Astrocyte of the spinal cord (primary cell): ENCODE results near the gene SCP2D1.

Source experiments
- DNase-seq: peaks from one replicate; pipeline ENCODE4 v3.0.0; 2011; ENCODE audit warnings: low read depth, low spot score
- H3K4me3 ChIP-seq: 2 replicates; pipeline ENCODE4 v1.5.1; 2011; ENCODE audit warnings: low read depth, mild to moderate bottlenecking, low read length, moderate library complexity
- in situ Hi-C: cut with HindIII; loops from 2 replicates; pipeline ENCODE4 v1.10.0; 2017; ENCODE audit warnings: low sequenced_read_pairs
- TF ChIP-seq, protein P1 (sequence below): IDR thresholded peaks from 2 replicates; pipeline ENCODE4 v1.5.1; 2012; ENCODE audit warnings: low read depth, mild to moderate bottlenecking, low read length, inconsistent platforms

The SCP2D1 gene

DNA sequence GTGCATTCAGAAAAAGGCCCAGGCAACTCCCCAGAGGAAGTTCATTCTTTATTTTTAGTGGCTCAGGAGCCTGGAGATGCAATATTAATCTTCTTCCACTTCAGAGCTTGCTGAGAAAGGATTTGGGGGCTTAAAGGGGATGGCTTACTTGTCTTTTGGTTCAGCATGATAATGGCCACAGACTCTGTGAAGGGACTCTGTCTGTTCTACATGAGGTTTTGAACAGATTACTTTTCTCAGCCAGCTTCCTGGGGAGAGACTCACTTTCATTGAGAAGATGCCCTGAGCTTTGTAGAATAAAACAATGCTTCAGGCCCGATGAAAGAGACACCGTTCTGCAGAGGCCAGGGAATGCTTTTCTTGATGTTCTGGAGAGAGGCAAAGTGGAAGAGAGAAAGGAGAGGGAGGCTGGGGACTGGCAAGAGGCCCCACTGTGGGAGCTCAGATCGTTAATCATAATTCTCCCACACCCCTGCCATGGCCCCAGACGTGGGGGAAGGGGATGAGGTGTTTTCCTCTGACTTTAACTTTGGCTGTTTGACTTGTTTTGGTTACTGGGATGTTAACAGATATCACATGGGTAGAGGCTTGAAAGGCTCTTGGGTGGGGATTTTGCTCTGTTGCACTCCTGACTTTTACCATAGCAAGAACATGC, 19.1 kb downstream of the SCP2D1 start:
- no peak for DNase-seq
- TF ChIP-seq, protein P1, sequence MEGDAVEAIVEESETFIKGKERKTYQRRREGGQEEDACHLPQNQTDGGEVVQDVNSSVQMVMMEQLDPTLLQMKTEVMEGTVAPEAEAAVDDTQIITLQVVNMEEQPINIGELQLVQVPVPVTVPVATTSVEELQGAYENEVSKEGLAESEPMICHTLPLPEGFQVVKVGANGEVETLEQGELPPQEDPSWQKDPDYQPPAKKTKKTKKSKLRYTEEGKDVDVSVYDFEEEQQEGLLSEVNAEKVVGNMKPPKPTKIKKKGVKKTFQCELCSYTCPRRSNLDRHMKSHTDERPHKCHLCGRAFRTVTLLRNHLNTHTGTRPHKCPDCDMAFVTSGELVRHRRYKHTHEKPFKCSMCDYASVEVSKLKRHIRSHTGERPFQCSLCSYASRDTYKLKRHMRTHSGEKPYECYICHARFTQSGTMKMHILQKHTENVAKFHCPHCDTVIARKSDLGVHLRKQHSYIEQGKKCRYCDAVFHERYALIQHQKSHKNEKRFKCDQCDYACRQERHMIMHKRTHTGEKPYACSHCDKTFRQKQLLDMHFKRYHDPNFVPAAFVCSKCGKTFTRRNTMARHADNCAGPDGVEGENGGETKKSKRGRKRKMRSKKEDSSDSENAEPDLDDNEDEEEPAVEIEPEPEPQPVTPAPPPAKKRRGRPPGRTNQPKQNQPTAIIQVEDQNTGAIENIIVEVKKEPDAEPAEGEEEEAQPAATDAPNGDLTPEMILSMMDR = no peak
- in situ Hi-C loops = no loop called here
- H3K4me3 ChIP-seq = no peak overlapping the region

DNA sequence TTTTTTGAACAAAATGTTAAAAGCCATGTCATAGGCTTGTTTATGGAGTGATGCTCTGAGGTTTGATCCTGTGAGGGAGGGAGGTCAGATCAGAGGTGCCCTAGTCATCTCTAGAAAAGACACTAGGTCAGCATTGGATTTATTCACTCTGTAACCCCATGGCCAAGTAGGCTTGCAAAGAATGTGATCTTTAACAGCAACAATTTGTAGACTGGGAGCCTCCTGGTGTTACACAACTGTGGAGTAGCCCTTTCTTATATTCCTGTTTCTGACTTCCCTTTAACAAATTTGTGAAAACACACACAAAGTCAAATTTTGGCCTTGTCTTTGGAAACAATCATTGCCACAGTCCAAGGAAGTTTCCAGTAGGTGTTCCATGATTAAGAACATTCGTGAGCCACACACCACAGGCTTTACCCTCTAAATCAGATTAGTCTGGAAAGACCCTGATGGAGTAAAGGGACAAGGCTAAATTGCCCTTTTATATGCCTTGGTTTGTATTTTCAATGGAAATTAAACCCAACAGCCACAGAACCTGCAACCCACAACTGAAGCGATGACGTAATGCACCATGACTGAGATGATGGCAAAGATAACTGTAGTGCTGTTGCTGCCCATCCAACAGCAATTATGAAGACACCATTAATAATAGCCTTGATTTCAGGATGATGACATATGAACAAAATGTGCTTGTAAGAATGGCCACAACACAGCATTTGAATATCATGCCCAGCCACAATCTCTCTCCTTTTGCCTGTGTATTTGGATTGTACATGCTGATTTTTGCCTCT, 22.1 kb downstream of the SCP2D1 start:
- TF ChIP-seq, protein P1 = no peak
- H3K4me3 ChIP-seq = no peak overlapping the region
- no peak for DNase-seq
- in situ Hi-C loops = no loop called here

DNA sequence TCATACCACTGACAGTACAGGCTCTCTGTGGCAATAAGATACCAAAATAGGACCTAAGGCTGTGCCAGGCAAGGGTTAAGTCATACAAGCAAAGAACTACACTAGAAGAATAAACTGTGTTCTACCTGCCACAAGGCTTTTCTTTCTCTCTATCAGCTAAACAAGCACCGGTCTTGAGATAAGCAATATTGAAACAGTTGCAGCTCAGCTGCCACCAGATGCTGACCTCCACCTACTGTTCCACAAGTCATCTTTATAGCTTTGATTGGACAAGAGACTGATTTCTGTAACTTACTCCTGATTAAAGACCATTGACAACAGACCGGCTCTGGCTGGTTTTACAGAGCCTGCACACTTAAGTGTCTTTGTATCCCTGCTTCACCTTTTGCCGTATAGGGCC, 24.1 kb downstream of the SCP2D1 start:
- no peak overlapping the region for H3K4me3 ChIP-seq
- TF ChIP-seq, protein P1 = no peak
- in situ Hi-C loops = no loop called here

DNA sequence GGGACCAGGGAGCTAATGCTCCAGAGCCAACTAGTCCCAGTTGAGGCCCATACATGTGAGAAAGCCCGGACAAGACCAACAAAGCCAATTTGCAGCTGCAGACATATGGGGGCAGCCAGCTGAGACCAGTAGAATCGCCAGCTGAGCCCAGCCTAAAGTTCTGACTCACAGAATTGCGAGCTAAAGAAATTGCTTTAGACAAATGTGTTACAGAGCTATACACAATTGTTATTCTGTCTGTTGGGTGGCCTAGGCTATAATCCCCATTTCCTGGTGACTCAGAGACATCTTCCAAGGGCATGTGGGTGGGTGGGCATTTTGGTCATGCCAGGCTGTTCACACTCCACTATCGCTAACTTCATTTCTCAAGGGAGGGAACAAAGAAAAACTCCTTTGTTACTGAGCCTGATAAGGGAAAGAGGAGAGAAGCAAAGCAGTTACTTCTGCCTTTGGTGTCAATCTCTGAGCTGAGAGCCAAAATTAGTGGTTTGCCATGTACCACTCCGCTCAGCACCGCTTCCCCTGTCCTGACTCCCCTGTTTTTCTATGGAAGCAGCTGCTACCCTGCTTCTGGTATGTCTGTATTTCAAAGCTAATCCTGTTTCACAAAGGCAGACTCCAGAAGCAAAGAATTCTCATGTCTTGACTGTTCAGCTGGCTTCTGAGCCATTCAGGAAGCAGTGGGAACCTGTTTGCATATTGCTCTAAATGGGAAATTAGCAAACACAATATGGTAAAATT, 26.1 kb downstream of the SCP2D1 start:
- TF ChIP-seq, protein P1 = no peak
- no peak overlapping the region for H3K4me3 ChIP-seq
- DNase-seq = no peak
- in situ Hi-C loops = no loop called here

More for the DNA sequence above, 24.1 kb downstream of the SCP2D1 start:
- DNase-seq = no peak

DNA sequence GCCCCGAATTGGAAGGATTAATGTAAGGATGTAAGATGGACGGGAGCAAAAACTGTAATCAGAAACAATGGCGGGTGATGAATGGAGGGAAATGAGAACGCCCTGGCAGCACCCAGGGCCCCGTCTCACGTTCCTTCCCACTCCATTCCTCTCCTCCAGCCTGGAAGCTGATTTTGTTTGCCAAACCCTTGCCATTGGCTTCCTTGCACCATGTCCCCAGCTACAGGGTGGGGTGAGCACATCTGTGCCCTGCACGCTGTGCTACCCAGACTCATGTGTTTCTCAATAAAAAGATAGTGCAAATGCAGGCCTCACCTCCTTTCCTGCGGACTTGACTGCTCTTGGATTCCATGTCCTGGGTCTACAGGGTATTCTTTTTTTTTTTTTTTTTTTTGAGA, 26.7 kb downstream of the SCP2D1 start:
- DNase-seq = no peak
- in situ Hi-C loops = no loop called here
- TF ChIP-seq, protein P1 = no peak
- H3K4me3 ChIP-seq = no peak overlapping the region

DNA sequence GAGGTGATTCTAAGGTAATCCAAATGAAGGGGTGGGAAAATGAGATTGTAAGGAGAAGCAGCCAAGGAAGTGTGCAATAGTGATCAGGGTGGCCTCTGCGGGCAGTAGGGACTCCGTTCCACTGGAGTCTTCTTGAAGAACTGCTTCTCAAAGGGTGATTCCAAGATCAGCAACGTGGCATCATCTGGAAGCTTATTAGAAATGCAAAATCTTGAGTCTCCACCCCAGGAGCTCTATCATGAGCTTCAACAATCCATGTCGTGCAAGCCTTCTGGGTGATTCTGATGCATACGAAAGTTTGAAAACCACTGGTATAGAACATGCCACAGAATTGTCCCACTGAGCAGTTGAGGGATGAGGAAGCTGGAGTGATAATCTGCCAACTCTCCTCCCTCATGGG, 31.4 kb downstream of the SCP2D1 start:
- no peak overlapping the region for H3K4me3 ChIP-seq
- TF ChIP-seq, protein P1 = no peak
- in situ Hi-C loops = no loop called here
- DNase-seq = no peak
